GM21576 (cell line): ENCODE measurements around the gene RNF144A.

Experiments used
- ATAC-seq: cut with Tn5 transposase; IDR thresholded peaks from one replicate; pipeline ENCODE4 v1.9.1; 2021; ENCODE audit warnings: mild to moderate bottlenecking, moderate library complexity; ENCODE audit not compliant: unreplicated experiment

The RNF144A gene

GRCh38 chr2:6906165-6906741 is 11.0 kb upstream of the RNF144A start:
- ATAC-seq: no peak

- no peak for ATAC-seq
Measured at GRCh38 chr2:6908291-6908690, 8.9 kb upstream of the RNF144A start.

GRCh38 chr2:6909431-6910385 is 7.5 kb upstream of the RNF144A start:
- peak; percentile 99 for ATAC-seq

GRCh38 chr2:6911721-6912120 is 5.5 kb upstream of the RNF144A start:
- ATAC-seq: no peak

- no peak for ATAC-seq
Measured at GRCh38 chr2:6913415-6914157, 3.6 kb upstream of the RNF144A start.

- no peak for ATAC-seq
Measured at GRCh38 chr2:6914828-6915227, 2.4 kb upstream of the RNF144A start.

GRCh38 chr2:6915399-6915798 is 1.8 kb upstream of the RNF144A start:
- no peak for ATAC-seq

- no peak for ATAC-seq
Measured at GRCh38 chr2:6916224-6916623, 988 bp upstream of the RNF144A start.

GRCh38 chr2:6916736-6917070 is 509 bp upstream of the RNF144A start:
- ATAC-seq: no peak

- peak; percentile 5 for ATAC-seq
Measured at GRCh38 chr2:6917761-6918421, 679 bp downstream of the RNF144A start.

- no peak for ATAC-seq
Measured at GRCh38 chr2:6919901-6920742, 2.9 kb downstream of the RNF144A start.

GRCh38 chr2:6920743-6921064 is 3.5 kb downstream of the RNF144A start:
- ATAC-seq: no peak

GRCh38 chr2:6921321-6921922 is 4.2 kb downstream of the RNF144A start:
- ATAC-seq: no peak

GRCh38 chr2:6922201-6922656 is 5.0 kb downstream of the RNF144A start:
- ATAC-seq: no peak

GRCh38 chr2:6923319-6923718 is 6.1 kb downstream of the RNF144A start:
- no peak for ATAC-seq

- ATAC-seq: no peak
Measured at GRCh38 chr2:6924101-6924923, 7.1 kb downstream of the RNF144A start.

GRCh38 chr2:6924924-6925409 is 7.8 kb downstream of the RNF144A start:
- ATAC-seq: no peak

- ATAC-seq: no peak
Measured at GRCh38 chr2:6926071-6926732, 9.0 kb downstream of the RNF144A start.
